RWPE2 (cell line): ENCODE data around the gene DNAJB6.

ENCODE experiments used
- ATAC-seq: fragments of 200-7000 bp; cut with Tn5 transposase; 3 replicates; pipeline ENCODE4 v1.9.1; 2021; ENCODE audit warnings: low read depth
- DNase-seq: peaks from one replicate; pipeline ENCODE4 v3.0.0-alpha.2; 2020; ENCODE audit warnings: low spot score
- H3K27ac ChIP-seq: fragments of 450-650 bp; 2 replicates; pipeline ENCODE4 v1.5.1; 2017; ENCODE audit warnings: mild to moderate bottlenecking; ENCODE audit not compliant: poor library complexity, severe bottlenecking
- H3K27me3 ChIP-seq: fragments of 250-450 bp; sonication (Bioruptor Pico); 2 replicates; pipeline ENCODE4 v1.5.1; 2021; ENCODE audit warnings: mild to moderate bottlenecking, moderate library complexity; ENCODE audit not compliant: insufficient read depth, poor library complexity, severe bottlenecking
- H3K36me3 ChIP-seq: fragments of 250-450 bp; sonication (Bioruptor Pico); 2 replicates; pipeline ENCODE4 v1.5.1; 2020; ENCODE audit warnings: low read depth, mild to moderate bottlenecking, moderate library complexity
- H3K4me1 ChIP-seq: fragments of 250-450 bp; sonication (Bioruptor Pico); 2 replicates; pipeline ENCODE4 v1.5.1; 2021; ENCODE audit warnings: mild to moderate bottlenecking, moderate library complexity; ENCODE audit not compliant: insufficient read depth, poor library complexity, severe bottlenecking
- H3K4me3 ChIP-seq: fragments of 250-450 bp; sonication (Bioruptor Pico); 2 replicates; pipeline ENCODE4 v1.5.1; 2021; ENCODE audit warnings: mild to moderate bottlenecking, moderate library complexity; ENCODE audit not compliant: severe bottlenecking
- H3K9me3 ChIP-seq: fragments of 250-450 bp; sonication (Bioruptor Pico); 2 replicates; pipeline ENCODE4 v1.5.1; 2021; ENCODE audit warnings: mild to moderate bottlenecking, moderate library complexity; ENCODE audit not compliant: severe bottlenecking
- CTCF ChIP-seq: fragments of 450-650 bp; IDR thresholded peaks from one replicate; pipeline ENCODE4 v1.5.1; 2017; ENCODE audit warnings: mild to moderate bottlenecking, moderate library complexity; ENCODE audit not compliant: poor library complexity, severe bottlenecking

Gene DNAJB6

GRCh38 chr7:157370742-157371141 is 33.9 kb downstream of the DNAJB6 start:
- H3K36me3 ChIP-seq: peaks cover 92% of the 10 kb centered on the region
- no peaks in the 10 kb centered on the region for H3K27me3 ChIP-seq
- no peaks in the 10 kb centered on the region for H3K9me3 ChIP-seq
- no peak overlapping the region for H3K27ac ChIP-seq
- DNase-seq: no peak
- TF ChIP-seq CTCF: no peak
- no peak for ATAC-seq
- no peaks in the 10 kb centered on the region for H3K4me1 ChIP-seq
- H3K4me3 ChIP-seq: no peak overlapping the region

GRCh38 chr7:157371296-157371695 is 34.5 kb downstream of the DNAJB6 start:
- Histone ChIP-seq H3K4me3 (no peak overlapping the region), H3K27ac (no peak overlapping the region), H3K9me3 (no peaks in the 10 kb centered on the region), H3K36me3 (peaks cover 86% of the 10 kb centered on the region), H3K4me1 (no peaks in the 10 kb centered on the region), H3K27me3 (no peaks in the 10 kb centered on the region)
- DNase-seq (no peak), ATAC-seq (no peak)
- TF ChIP-seq CTCF: no peak

- H3K36me3 ChIP-seq: peaks cover 74% of the 10 kb centered on the region
- H3K4me3 ChIP-seq: no peak overlapping the region
- ATAC-seq: peak; percentile 13; the same call in 1 of the 3 replicates
These were observed 35.8 kb downstream of the DNAJB6 start for GRCh38 chr7:157372300-157373232.

GRCh38 chr7:157373493-157373892 is 36.7 kb downstream of the DNAJB6 start:
- Histone ChIP-seq H3K27ac (no peak overlapping the region), H3K9me3 (no peaks in the 10 kb centered on the region), H3K36me3 (peaks cover 70% of the 10 kb centered on the region), H3K4me1 (no peaks in the 10 kb centered on the region), H3K4me3 (no peak overlapping the region), H3K27me3 (no peaks in the 10 kb centered on the region)
- no peak for DNase-seq
- no peak for TF ChIP-seq CTCF
- ATAC-seq: no peak

More at GRCh38 chr7:157372300-157373232, 35.8 kb downstream of the DNAJB6 start:
- H3K27ac ChIP-seq: no peak overlapping the region
- no peak for DNase-seq
- no peaks in the 10 kb centered on the region for H3K27me3 ChIP-seq
- no peaks in the 10 kb centered on the region for H3K4me1 ChIP-seq
- TF ChIP-seq CTCF: no peak
- no peaks in the 10 kb centered on the region for H3K9me3 ChIP-seq

GRCh38 chr7:157375410-157375809 is 38.6 kb downstream of the DNAJB6 start:
- DNase-seq (no peak), ATAC-seq (no peak)
- Histone ChIP-seq H3K4me1 (no peaks in the 10 kb centered on the region), H3K4me3 (no peak overlapping the region), H3K27ac (no peak overlapping the region), H3K36me3 (peaks cover 65% of the 10 kb centered on the region), H3K9me3 (no peaks in the 10 kb centered on the region), H3K27me3 (no peaks in the 10 kb centered on the region)
- TF ChIP-seq CTCF: no peak
